Thoracic aorta (tissue), 2 donors: ENCODE data around the gene VAMP2. TPM values are rescaled to one million over a fixed set of nuclear protein-coding genes. Genes with fewer than 3 reads are reported as not detected.

Experiments
- ATAC-seq: fragments of 150-250 bp; one replicate; pipeline ENCODE4 v1.8.0; 2017; ENCODE audit warnings: low read depth; ENCODE audit not compliant: insufficient number of reproducible peaks, low FRiP score
- DNase-seq: peaks from one replicate; pipeline ENCODE4 v3.0.0-alpha.2; 2020; ENCODE audit warnings: low spot score
- H3K27ac ChIP-seq, 2 donors: fragments of 200-600 bp; sonication (generic); 1 replicate in 1 of 2; 2 replicates in 1 of 2; pipeline ENCODE4 v1.5.1; 2016; ENCODE audit warnings: mild to moderate bottlenecking in 2 of 2, moderate library complexity in 2 of 2
- H3K27me3 ChIP-seq: fragments of 200-600 bp; sonication (generic); replicated peaks from 2 replicates; pipeline ENCODE4 v1.6.0; 2016; ENCODE audit warnings: mild to moderate bottlenecking; ENCODE audit not compliant: insufficient read depth
- H3K36me3 ChIP-seq: fragments of 200-600 bp; sonication (generic); one replicate; pipeline ENCODE4 v1.5.1; 2016
- H3K4me1 ChIP-seq, 2 donors: fragments of 200-600 bp; sonication (generic); 1 replicate in 1 of 2; 2 replicates in 1 of 2; pipeline versions ENCODE4 v1.5.1 to v1.6.0; 2016; ENCODE audit warnings: low read depth in 2 of 2, mild to moderate bottlenecking in 1 of 2; ENCODE audit not compliant: control insufficient read depth in 1 of 2
- H3K4me3 ChIP-seq: fragments of 200-600 bp; sonication (generic); 2 replicates; pipeline ENCODE4 v1.5.1; 2016; ENCODE audit warnings: mild to moderate bottlenecking
- H3K9me3 ChIP-seq: fragments of 200-600 bp; sonication (generic); 2 replicates; pipeline ENCODE4 v1.5.1; 2016
- total RNA-seq, 2 donors: library from RNA; depleted of rRNA; stranded (reverse); fragments of >200 nt; gene quantifications; one replicate each; pipeline versions ENCODE4 v1.1.0 to v1.2.3, GENCODE V29; 2016
- TF ChIP-seq, protein P1 (sequence below): fragments of 200-600 bp; sonication (generic); IDR thresholded peaks from one replicate; pipeline ENCODE4 v1.5.1; 2019; ENCODE audit warnings: antibody characterized with exemption

The VAMP2 gene
- total RNA-seq, 2 donors from 2014 or later = 36.0 to 50.3 TPM

DNA sequence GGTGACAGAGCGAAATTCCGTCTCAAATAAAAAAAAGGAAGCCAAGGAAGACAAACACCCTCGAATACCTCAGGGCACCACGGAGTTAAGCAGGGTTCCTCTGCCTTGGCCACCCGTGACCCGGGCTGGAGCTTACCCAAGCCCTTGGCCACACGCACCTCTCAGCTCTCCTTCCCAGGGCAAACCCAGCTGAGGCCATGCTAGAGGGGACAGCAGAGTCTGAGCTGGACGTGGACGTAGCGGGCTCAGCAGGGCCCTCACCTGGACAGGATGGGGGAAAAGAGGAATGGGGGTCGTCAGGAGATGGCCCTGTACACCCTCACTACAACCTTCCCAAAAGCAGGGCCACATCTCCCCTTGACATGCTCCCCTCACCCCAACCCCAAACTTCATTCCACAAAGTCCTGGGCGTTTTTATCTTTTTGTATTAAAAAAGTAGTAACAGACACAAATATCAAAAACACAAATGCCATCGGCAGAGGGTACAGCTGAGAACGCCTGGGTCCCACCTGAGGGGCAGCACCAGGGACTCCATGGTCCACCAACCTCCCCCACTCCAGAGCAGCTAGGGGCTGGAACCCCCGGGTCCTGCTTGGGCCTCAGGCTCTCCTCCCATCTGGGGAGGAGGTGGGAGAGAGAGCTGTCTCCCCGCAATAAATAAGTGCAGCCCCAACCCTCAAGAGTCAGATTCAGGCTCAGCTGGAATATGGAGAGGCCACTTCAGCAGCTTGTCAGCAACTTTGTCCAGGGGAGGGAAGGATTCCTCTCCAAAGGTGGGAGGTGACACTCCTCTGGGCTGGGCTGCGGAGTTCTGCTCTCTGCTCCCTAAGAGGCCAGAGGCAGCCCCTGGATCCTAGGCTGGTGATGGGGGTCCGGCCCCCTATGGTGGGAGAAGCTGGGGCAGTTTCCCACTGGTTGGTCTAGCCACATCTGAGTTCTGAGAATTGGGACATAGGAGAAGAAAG lies 22.4 kb downstream of the VAMP2 start:
- ATAC-seq (no peak), DNase-seq (no peak)
- H3K4me3 ChIP-seq = no peak overlapping the region
- peaks cover 5 to 34% of the 10 kb centered on the region in 2 donors for H3K4me1 ChIP-seq
- no peaks in the 10 kb centered on the region for H3K27me3 ChIP-seq
- peaks cover 61% of the 10 kb centered on the region for H3K36me3 ChIP-seq
- no peak overlapping the region for H3K27ac ChIP-seq
- TF ChIP-seq, protein P1, sequence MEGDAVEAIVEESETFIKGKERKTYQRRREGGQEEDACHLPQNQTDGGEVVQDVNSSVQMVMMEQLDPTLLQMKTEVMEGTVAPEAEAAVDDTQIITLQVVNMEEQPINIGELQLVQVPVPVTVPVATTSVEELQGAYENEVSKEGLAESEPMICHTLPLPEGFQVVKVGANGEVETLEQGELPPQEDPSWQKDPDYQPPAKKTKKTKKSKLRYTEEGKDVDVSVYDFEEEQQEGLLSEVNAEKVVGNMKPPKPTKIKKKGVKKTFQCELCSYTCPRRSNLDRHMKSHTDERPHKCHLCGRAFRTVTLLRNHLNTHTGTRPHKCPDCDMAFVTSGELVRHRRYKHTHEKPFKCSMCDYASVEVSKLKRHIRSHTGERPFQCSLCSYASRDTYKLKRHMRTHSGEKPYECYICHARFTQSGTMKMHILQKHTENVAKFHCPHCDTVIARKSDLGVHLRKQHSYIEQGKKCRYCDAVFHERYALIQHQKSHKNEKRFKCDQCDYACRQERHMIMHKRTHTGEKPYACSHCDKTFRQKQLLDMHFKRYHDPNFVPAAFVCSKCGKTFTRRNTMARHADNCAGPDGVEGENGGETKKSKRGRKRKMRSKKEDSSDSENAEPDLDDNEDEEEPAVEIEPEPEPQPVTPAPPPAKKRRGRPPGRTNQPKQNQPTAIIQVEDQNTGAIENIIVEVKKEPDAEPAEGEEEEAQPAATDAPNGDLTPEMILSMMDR = no peak
- H3K9me3 ChIP-seq = no peaks in the 10 kb centered on the region

DNA sequence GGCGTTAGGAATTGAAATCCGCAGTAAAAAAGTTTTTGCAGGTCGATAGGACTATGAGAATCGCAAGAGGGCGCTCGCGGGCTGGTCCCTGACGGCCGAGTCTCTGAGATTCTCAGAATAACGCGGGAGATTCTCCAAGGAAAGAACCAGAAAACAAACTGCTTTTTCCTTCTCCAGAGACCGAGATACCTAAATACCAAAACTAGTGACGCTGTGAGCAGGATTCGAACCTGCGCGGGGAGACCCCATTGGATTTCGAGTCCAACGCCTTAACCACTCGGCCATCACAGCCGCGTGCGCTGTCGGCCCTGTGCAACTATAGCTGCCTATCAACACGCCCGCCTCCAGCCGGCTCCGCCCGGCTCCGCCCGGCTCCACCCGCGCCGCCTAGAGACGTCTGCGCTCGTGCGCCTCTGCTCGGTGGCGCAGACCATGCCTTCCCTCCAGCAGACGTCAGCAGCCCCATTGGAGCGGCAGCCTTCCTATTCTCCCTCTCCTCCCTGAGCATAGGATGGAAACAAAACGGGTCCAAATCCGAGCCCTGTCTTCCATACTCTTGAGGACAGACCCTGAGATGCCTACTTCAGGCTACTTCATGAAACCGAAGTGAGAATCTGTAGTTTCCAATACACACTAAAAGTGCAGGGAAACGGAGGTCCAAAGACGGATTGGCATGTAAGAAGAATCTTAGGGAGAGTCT lies 23.9 kb downstream of the VAMP2 start:
- peaks cover 45% of the 10 kb centered on the region for H3K36me3 ChIP-seq
- no peaks in the 10 kb centered on the region for H3K27me3 ChIP-seq
- peak overlapping the region; percentile 49 for H3K4me3 ChIP-seq
- DNase-seq (peak; percentile 83), ATAC-seq (peak; percentile 73)
- TF ChIP-seq, protein P1 = peak; percentile 90
- H3K27ac ChIP-seq = peak overlapping the region; percentile 69 to 80
- H3K9me3 ChIP-seq = no peaks in the 10 kb centered on the region
- peaks cover 5 to 34% of the 10 kb centered on the region in 2 donors for H3K4me1 ChIP-seq

DNA sequence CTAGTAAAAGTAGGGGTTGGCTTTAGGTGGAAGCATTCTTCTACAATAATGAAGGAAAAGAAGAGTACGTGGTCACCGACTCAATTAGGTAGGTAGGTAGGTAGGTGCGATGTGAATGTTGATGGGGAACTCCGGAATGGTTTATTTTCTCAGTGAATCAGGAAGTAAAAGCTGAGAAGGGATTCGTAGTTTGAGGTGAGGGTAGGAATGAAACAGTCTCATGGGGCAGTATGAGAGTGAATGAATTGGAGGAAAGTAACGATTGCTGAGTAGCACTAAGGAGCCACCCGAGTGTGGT lies 24.4 kb downstream of the VAMP2 start:
- no peak for DNase-seq
- Histone ChIP-seq H3K36me3 (peaks cover 40% of the 10 kb centered on the region), H3K9me3 (no peaks in the 10 kb centered on the region), H3K4me1 (peaks cover 5 to 34% of the 10 kb centered on the region in 2 donors), H3K27ac (peak overlapping the region; percentile 66 to 69), H3K4me3 (peak overlapping the region; percentile 49), H3K27me3 (no peaks in the 10 kb centered on the region)
- ATAC-seq = no peak
- TF ChIP-seq, protein P1 = no peak

DNA sequence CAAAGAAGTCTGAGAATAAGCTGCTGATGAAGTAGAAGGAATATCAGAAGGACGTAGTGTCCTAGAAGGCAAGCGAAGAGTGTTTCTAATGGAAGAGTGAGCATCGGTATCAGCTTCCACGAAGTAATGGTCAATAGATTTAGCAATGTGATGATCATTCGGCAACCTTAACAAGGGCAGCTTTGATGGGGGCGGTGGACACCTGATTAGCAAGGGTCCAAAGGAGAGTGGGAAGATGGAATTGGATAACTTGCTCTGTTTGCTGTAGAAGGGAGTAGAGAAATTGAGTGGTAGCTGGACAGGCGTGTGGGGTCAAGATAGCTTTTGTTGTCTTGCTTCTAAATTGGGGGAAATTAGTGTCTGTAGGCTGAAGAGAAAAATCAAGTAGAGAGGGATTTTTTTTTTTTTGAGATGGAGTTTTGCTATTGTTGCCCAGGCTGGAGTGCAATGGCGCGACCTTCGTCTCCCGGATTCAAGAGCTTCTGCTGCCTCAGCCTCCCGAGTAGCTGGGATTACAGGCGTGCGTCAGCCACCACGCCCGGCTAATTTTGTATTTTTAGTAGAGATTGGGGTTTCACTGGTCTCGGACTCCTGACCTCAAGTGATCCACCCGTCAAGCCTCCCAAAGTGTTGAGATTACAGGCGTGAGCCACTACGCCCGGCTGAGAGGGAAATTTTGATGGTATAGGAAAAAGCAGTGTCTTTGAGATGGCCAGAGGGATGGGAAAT lies 24.9 kb downstream of the VAMP2 start:
- ATAC-seq (no peak), DNase-seq (no peak)
- TF ChIP-seq, protein P1 = no peak
- H3K4me1 ChIP-seq = peaks cover 5 to 34% of the 10 kb centered on the region in 2 donors
- peaks cover 35% of the 10 kb centered on the region for H3K36me3 ChIP-seq
- peak overlapping the region; percentile 49 for H3K4me3 ChIP-seq
- peak overlapping the region; percentile 66 to 69 for H3K27ac ChIP-seq
- no peaks in the 10 kb centered on the region for H3K9me3 ChIP-seq
- H3K27me3 ChIP-seq = no peaks in the 10 kb centered on the region

DNA sequence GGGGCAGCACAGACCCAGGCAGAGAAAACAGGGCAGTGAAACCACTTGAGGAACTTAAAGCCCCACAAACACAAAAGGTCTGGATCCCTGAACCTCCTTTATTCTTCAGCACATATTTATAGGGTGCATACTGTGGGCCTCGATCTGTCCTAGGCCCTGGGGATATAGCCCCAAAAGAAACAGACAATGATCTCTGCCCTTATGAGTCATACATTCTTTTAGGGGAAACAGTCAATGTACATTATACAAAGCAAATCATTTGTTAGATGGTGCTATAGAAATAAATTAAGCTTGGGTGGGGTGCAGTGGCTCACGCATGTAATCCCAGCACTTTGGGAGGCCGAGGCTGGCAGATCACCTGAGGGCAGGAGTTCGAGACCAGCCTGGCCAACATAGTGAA lies 28.8 kb downstream of the VAMP2 start:
- H3K4me1 ChIP-seq = peaks cover 5 to 11% of the 10 kb centered on the region in 2 donors
- H3K36me3 ChIP-seq = no peaks in the 10 kb centered on the region
- DNase-seq (no peak), ATAC-seq (no peak)
- H3K4me3 ChIP-seq = no peak overlapping the region
- no peak overlapping the region for H3K27ac ChIP-seq
- TF ChIP-seq, protein P1 = no peak
- no peaks in the 10 kb centered on the region for H3K27me3 ChIP-seq
- H3K9me3 ChIP-seq = no peaks in the 10 kb centered on the region
